Stimulated activated effector memory CD8-positive, alpha-beta T cell treated with anti-CD3 and anti-CD28 coated beads, Interleukin-12 subunit alpha, Interleukin-12 subunit beta, amount 100 ng/mL, for 72 hours (primary cell): Measurements from ENCODE around the gene SH3BP5.

Source experiments
- ATAC-seq: fragments of 150-1000 bp; cut with Tn5 transposase; 2 replicates; pipeline ENCODE4 v1.10.0; 2021
- DNase-seq, 2 donors: peaks; one replicate each; pipeline ENCODE4 v3.0.0; 2021 to 2022; ENCODE audit warnings: low spot score in 2 of 2
- H3K27ac Mint-ChIP-seq: one replicate; pipeline ENCODE4 v1.8.0; 2022; ENCODE audit warnings: mild to moderate bottlenecking, mixed read lengths
- H3K36me3 Mint-ChIP-seq: one replicate; pipeline ENCODE4 v1.8.0; 2022; ENCODE audit warnings: mild to moderate bottlenecking, mixed read lengths
- H3K4me1 Mint-ChIP-seq: one replicate; pipeline ENCODE4 v1.8.0; 2022; ENCODE audit warnings: mixed read lengths
- H3K4me3 Mint-ChIP-seq: one replicate; pipeline ENCODE4 v1.8.0; 2022; ENCODE audit warnings: mild to moderate bottlenecking, mixed read lengths
- H3K9me3 Mint-ChIP-seq: one replicate; pipeline ENCODE4 v1.8.0; 2022; ENCODE audit warnings: mixed read lengths

The SH3BP5 gene

DNA sequence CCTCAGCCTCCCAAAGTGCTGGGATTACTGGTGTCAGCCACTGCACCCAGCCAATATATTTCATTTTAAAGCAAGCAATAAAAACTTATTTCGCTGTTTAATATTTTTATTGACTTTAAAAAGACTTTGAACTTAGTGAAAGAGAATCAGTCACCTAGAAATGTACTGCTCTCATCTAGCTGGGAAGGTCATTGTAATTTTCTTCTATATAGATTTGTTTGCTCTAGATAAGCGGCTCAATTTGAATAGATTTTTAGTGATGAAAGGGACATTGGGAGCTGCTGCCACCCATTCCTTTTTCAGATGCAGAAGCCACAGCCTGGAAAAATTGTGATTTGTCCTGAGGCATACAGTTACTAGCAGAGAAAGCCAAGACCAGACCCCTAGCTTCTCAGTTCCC is 86.2 kb downstream of the SH3BP5 start:
- no peaks in the 10 kb centered on the region for H3K9me3 Mint-ChIP-seq
- ATAC-seq (no peak), DNase-seq (no peak)
- H3K4me1 Mint-ChIP-seq = peaks cover 8% of the 10 kb centered on the region
- H3K4me3 Mint-ChIP-seq = no peak overlapping the region
- peak overlapping the region; percentile 8 for H3K27ac Mint-ChIP-seq
- H3K36me3 Mint-ChIP-seq = peaks cover 91% of the 10 kb centered on the region

DNA sequence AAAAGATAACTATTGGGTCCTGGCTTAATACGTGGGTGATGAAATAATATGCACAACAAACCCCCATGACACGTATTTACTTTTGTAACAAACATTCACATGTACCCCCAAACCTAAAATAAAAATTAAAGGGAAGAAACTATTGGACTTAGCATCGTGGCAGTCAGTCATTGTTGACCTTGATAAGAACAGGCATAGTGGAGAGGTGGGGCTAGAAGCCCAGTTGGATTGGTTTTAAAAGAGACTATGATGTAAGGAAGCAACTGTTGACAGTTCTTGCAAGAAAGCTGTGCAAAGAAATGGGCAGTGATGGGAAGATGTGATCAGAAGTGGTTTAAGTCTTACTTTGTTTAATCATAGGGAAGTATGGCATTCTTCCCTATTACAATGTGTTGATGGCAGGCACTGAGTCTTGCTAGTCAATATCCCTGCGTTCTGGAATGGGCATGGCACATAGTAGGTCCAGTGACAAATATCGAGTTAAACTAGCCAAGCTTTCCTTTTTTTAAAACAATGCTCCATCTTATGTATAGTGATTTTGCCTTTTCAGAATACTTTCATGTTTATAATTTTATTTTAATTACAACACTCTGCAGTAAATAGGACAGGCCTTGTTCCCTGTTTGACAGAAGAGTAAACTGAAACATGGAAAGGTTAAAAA is 88.4 kb downstream of the SH3BP5 start:
- Mint-ChIP-seq H3K4me1 (peaks cover 8% of the 10 kb centered on the region), H3K27ac (no peak overlapping the region), H3K9me3 (no peaks in the 10 kb centered on the region), H3K36me3 (peaks cover 91% of the 10 kb centered on the region), H3K4me3 (no peak overlapping the region)
- ATAC-seq (no peak), DNase-seq (no peak)

DNA sequence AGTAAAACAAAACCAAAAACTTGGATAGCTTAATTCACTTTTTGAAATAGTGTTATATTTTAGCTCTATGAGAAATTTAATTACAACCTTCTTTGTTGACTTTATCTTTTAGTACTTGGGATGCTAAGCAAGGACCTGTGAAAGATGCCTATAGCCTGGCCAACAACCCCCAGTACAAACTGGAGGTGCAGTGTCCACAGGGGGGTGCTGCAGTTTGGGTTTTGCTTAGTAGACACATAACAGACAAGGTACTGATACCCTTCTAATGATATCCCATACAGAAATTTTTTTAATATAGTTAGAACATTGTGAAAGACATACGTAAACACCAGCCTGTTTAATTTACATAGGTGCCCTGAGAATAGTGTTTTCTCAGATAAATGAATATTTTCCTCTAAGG is 91.0 kb downstream of the SH3BP5 start:
- no peak overlapping the region for H3K27ac Mint-ChIP-seq
- DNase-seq (no peak), ATAC-seq (peak; percentile 63)
- peaks cover 79% of the 10 kb centered on the region for H3K36me3 Mint-ChIP-seq
- peaks cover 8% of the 10 kb centered on the region for H3K4me1 Mint-ChIP-seq
- H3K9me3 Mint-ChIP-seq = no peaks in the 10 kb centered on the region
- H3K4me3 Mint-ChIP-seq = no peak overlapping the region

DNA sequence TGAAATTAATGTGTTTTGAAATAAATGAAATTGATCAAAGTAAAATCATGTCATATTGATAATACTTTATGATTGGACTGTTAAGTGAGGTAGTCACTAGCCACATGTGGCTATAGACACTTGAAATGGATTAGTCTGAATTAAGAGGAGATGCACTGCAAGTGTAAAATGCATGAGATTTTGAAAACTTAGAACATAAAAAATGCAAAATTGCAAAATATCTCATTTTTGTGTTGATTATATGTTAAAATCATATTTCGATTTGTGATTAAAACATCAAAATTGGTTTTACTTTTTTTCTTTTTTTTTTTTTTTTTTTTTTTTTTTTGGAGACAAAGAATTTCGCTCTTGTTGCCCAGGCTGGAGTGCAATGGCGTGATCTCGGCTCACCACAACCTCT is 103.1 kb downstream of the SH3BP5 start:
- H3K9me3 Mint-ChIP-seq = no peaks in the 10 kb centered on the region
- ATAC-seq (no peak), DNase-seq (no peak)
- no peak overlapping the region for H3K4me3 Mint-ChIP-seq
- no peak overlapping the region for H3K27ac Mint-ChIP-seq
- peaks cover 96% of the 10 kb centered on the region for H3K36me3 Mint-ChIP-seq
- H3K4me1 Mint-ChIP-seq = no peaks in the 10 kb centered on the region

DNA sequence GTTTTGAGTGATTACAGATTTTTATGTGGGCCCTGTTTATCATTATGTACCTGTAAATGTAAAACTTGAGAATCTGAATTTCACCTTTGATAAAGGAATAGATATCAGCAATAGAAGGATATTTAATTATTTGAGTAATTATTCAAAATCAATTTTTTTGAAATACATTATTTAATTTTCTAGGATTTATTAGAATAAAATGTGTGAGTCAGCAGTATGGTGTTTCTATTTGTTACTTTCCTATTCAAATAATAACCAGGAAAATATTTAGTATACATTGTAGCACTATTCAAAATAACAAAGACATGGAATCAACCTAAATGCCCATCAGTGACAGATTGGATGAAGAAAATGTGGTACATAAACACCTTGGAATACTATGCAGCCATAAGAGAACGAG is 104.2 kb downstream of the SH3BP5 start:
- Mint-ChIP-seq H3K4me3 (no peak overlapping the region), H3K36me3 (peaks cover 96% of the 10 kb centered on the region), H3K4me1 (no peaks in the 10 kb centered on the region), H3K9me3 (no peaks in the 10 kb centered on the region), H3K27ac (no peak overlapping the region)
- DNase-seq (no peak), ATAC-seq (no peak)

DNA sequence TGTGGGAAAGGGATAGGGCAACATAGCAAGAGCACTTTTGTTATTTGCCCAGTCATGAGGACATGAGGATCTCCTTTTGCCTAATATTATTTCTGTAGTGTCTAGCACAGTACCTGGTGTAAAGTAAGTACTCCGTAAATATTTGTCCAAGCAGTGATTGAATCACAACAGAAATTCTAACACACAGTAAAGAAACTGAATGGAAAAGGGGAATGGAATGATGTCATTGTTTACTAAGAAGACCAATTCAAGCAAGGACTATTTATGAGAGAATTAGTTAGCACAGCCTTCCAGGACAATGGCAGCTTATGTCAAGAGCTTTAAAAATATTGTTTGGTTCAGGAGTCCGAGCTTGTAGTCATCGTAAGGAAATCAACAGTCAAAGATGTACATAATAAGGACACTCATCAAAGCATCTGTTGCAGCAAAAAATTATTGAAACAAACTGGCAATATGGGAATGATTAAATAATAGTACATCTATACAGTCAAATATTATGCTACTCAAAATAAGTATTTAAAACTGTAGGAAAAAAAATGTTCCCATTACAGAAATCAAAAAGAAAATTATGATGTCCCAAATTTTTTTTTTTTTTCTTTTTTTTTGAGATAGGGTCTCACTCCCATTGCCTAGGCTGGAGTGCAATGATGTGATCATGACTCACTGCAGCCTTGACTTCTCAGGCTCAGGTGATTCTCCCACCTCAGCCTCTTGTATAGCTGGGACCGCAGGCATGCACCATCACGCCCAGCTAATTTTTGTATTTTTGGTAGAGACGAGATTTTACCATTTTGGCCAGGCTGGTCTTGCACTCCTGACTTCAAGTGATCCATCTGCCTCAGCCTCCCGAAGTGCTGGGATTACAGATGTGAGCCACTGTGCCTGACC is 108.5 kb downstream of the SH3BP5 start:
- peaks cover 95% of the 10 kb centered on the region for H3K36me3 Mint-ChIP-seq
- ATAC-seq = no peak
- H3K4me1 Mint-ChIP-seq = no peaks in the 10 kb centered on the region
- H3K27ac Mint-ChIP-seq = no peak overlapping the region
- DNase-seq = no peak
- no peaks in the 10 kb centered on the region for H3K9me3 Mint-ChIP-seq
- H3K4me3 Mint-ChIP-seq = no peak overlapping the region

DNA sequence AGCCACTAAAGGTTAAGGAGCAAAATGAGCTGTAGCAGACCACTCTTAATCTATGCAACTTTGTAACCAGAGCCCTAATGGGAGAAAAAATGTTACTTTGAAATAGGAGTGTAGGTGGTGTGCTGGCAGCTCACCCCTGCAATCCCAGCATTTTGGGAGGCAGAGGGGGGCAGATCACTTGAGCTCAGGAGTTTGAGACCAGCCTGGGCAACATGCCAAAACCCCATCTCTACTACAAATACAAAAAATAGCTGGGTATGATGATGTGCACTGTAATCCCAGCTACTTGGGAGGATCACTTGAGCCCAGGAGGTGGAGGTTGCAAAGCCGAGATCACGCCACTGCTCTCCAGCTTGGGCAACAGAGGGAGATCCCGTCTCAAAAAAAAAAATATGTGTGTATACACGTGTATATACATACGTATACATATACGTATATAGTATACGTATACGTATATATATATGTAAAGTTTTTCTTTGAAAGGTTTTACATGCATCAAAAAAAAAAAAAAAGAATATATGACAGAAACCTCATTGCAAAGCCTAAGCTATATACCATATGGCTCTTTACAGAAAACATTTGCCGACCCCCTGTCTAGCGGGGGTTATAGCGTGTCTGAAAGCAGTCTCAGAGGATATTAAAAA is 110.7 kb downstream of the SH3BP5 start:
- H3K4me1 Mint-ChIP-seq = no peaks in the 10 kb centered on the region
- peaks cover 99% of the 10 kb centered on the region for H3K36me3 Mint-ChIP-seq
- no peak for DNase-seq
- H3K27ac Mint-ChIP-seq = no peak overlapping the region
- no peak overlapping the region for H3K4me3 Mint-ChIP-seq
- ATAC-seq = no peak
- H3K9me3 Mint-ChIP-seq = no peaks in the 10 kb centered on the region

DNA sequence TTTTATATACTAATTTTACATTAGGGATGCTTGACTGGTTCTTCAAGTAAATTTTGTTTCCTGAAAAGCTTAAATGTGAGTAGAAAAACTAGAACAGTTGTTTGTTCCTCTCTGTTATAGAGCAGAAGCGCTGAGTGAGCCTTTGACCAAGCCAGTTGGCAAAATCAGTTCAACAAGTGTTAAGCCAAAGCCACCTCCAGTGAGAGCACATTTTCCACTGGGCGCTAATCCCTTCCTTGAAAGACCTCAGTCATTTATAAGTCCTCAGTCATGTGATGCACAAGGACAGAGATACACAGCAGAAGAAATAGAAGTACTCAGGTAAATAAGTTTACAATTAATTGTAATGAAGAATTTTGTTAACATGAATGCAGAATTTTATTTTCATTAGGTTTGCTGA is 111.7 kb downstream of the SH3BP5 start:
- peaks cover 99% of the 10 kb centered on the region for H3K36me3 Mint-ChIP-seq
- ATAC-seq (no peak), DNase-seq (no peak)
- H3K4me1 Mint-ChIP-seq = no peaks in the 10 kb centered on the region
- no peak overlapping the region for H3K27ac Mint-ChIP-seq
- no peak overlapping the region for H3K4me3 Mint-ChIP-seq
- H3K9me3 Mint-ChIP-seq = no peaks in the 10 kb centered on the region

DNA sequence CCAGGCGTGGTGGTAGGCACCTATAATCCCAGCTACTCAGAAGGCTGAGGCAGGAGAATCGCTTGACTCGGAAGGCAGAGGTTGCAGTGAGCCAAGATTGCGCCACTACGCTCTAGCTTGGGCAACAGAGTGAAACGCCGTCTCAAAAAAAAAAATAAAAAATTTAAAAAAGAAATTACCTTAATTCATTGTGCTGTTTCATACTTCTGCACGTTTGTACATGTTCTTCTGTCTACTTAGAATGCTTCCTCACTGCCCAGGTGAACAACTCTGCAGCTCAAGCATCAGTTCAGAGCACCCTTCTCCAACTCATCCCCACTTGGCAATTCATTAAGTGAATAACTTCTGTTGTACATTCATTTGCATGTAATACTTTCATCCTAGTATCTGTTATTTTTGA is 112.3 kb downstream of the SH3BP5 start:
- Mint-ChIP-seq H3K27ac (no peak overlapping the region), H3K4me1 (no peaks in the 10 kb centered on the region), H3K36me3 (peaks cover 99% of the 10 kb centered on the region), H3K4me3 (no peak overlapping the region), H3K9me3 (no peaks in the 10 kb centered on the region)
- no peak for DNase-seq
- ATAC-seq = no peak

DNA sequence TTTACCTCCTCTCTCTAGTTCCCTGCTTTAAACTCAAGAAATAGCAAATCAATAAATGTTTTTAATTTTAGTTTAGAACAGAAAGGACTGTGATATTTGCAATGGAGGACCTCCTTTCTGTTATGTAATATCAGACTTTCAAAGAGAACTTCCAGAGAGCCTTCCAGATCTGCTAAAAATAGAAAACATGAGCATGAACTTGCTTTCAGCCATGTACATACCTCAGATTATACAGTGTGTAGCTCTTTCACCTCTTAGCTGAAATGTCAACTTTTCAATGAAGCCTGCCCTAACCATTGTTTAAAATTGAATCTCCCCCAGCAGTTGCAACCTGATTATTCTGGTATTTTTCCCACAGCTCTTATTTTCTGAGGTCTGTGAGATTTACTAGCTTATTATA is 113.7 kb downstream of the SH3BP5 start:
- no peaks in the 10 kb centered on the region for H3K9me3 Mint-ChIP-seq
- H3K27ac Mint-ChIP-seq = no peak overlapping the region
- H3K36me3 Mint-ChIP-seq = peaks cover 99% of the 10 kb centered on the region

DNA sequence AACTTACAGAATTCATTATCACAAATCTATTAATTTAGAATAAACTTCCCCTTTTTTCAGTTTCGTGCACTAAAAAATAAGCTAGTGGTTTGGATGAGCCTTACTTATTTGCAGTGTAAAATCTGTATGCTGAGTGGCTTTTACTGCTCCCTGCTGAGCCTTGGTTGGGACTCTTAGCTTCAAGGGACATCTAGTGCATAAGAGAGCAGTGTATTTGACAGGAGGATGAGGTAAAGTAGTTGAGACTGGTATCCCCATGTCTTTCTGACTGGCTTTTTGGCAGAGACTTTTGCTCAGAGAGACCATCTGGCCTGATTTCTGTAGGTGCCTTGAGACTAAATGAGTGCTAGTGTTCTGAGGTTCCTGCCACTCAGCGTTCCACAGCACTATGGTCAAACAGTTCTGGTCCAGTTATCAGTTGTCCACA is 114.5 kb downstream of the SH3BP5 start:
- H3K4me3 Mint-ChIP-seq = no peak overlapping the region
- ATAC-seq (no peak), DNase-seq (no peak)
- H3K27ac Mint-ChIP-seq = no peak overlapping the region
- peaks cover 99% of the 10 kb centered on the region for H3K36me3 Mint-ChIP-seq
- no peaks in the 10 kb centered on the region for H3K9me3 Mint-ChIP-seq
- no peaks in the 10 kb centered on the region for H3K4me1 Mint-ChIP-seq

More for the DNA sequence above, 113.7 kb downstream of the SH3BP5 start:
- DNase-seq = no peak
- Mint-ChIP-seq H3K4me3 (no peak overlapping the region), H3K4me1 (no peaks in the 10 kb centered on the region)
- ATAC-seq = no peak

DNA sequence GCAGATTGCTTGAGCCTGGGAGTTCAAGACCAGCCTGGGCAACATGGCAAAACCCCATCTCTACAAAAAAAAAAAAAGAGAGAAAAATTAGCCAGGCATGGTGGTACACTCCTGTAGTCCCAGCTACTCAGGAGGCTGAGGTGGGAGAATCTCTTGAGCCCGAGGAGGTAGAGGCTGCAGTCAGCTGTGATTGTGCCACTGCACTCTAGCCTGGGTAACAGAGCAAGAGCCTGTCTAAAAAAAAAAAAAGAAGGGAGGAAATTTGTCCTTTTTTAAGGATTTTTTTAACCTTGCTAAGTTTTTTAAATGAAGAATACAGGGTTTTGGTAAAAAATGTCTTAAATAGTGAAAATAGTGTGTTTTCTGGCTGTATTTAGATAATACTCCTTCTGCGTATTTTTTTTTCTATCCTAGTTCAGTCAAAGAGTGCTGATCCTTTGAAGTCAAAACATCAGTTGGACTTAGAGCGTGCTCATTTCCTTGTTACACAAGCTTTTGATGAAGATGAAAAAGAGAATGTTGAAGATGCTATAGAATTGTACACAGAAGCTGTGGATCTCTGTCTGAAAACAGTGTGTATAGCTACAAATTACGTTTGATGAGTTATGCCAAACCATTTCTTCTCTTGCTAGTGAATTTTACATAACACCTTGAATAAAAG is 115.2 kb downstream of the SH3BP5 start:
- no peak for ATAC-seq
- Mint-ChIP-seq H3K4me3 (no peak overlapping the region), H3K36me3 (peaks cover 99% of the 10 kb centered on the region), H3K9me3 (no peaks in the 10 kb centered on the region), H3K27ac (no peak overlapping the region), H3K4me1 (no peaks in the 10 kb centered on the region)
- DNase-seq = no peak

DNA sequence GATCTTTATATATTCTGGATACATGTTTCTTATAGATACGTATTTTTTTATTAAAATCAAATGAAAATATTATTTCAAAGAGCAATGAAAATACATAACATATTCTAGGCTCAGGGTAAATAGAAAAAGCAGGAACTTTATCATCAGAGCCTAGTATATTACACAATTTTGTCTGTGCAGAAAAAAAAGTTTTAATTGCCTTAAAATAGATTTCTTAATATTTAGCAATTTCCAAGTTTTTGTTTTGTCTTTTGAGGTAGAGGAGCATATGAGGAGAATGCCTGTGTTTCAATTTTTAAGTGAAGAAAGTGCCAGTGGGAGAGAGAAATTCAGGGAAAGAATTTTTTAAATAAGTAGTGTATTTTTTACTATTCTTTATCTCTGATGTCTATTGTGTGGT is 115.9 kb downstream of the SH3BP5 start:
- Mint-ChIP-seq H3K4me1 (no peaks in the 10 kb centered on the region), H3K27ac (no peak overlapping the region), H3K9me3 (no peaks in the 10 kb centered on the region), H3K36me3 (peaks cover 99% of the 10 kb centered on the region), H3K4me3 (no peak overlapping the region)
- no peak for DNase-seq
- ATAC-seq = no peak

DNA sequence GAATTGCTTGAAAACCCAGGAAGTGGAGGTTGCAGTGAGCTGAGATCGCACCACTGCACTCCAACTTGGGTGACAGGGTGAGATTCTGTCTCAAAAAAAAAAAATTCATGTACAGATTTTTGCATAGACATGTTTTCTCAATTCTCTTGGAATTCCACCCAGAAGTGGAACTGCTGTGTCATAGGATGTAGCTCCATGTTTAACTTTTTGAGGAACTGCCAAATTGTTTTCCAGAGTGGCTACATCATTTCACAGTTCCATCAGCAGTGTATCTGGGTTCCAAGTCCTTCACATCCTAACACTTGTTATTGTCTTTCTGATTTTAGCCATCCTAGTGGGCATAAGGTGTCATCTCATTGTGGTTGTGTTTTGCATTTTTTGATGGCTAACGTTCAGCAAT is 116.4 kb downstream of the SH3BP5 start:
- H3K9me3 Mint-ChIP-seq = no peaks in the 10 kb centered on the region
- no peaks in the 10 kb centered on the region for H3K4me1 Mint-ChIP-seq
- DNase-seq (no peak), ATAC-seq (no peak)
- H3K36me3 Mint-ChIP-seq = peaks cover 99% of the 10 kb centered on the region
- no peak overlapping the region for H3K4me3 Mint-ChIP-seq
- H3K27ac Mint-ChIP-seq = no peak overlapping the region

DNA sequence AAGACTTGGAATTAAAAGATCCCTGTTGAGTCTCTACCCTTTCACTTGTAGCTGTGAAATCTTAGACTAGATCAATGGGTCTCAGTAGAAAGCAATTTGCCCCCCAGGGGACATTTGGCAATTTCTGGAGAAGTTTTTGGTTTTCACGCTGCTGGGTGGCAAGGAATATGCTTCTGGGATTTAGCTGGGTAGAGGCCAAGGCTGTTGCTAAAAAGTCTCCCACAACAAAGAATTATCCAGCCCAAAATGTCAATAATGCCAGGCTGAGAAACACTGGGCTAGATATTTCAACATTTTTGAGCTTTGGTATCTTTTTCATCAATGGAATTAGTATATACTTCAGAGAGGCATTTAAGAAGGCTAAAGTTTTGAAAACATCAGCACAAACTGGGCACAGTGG is 117.6 kb downstream of the SH3BP5 start:
- ATAC-seq = no peak
- no peak for DNase-seq
- H3K9me3 Mint-ChIP-seq = no peaks in the 10 kb centered on the region
- peaks cover 6% of the 10 kb centered on the region for H3K4me1 Mint-ChIP-seq
- no peak overlapping the region for H3K27ac Mint-ChIP-seq
- no peak overlapping the region for H3K4me3 Mint-ChIP-seq
- H3K36me3 Mint-ChIP-seq = peaks cover 98% of the 10 kb centered on the region
